ENCODE results near the gene EFCAB14.

DNA sequence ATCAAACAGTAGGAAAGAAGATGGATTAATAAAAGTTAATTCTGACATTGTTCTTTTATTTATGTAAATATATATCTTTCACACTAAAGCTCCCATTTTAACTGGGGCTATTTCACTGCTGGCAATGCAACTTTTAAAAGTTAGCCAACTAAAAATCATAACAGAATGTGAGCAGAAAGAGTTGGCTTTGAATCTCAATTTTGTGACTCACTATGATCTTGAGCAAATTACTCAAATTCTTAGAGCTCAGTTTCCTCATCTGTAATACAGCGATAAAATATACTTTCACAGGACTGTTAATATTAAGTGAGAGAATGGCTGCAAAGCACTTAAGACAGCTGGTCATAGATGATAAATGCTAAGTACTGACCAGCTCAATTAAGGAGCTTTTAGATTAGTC, 10.8 kb downstream of the EFCAB14 start:
- TF ChIP-seq SP1 (IDR thresholded peaks at IDR 0.05), result no peak
- no peak for TF ChIP-seq LEF1 (IDR thresholded peaks at IDR 0.05; ENCODE audit: borderline replicate concordance)
- TF ChIP-seq ELF4 (IDR thresholded peaks at IDR 0.05), result no peak
- TF ChIP-seq CTBP1 (IDR thresholded peaks at IDR 0.05; ENCODE audit: borderline replicate concordance), result no peak
- TF ChIP-seq, protein P1, sequence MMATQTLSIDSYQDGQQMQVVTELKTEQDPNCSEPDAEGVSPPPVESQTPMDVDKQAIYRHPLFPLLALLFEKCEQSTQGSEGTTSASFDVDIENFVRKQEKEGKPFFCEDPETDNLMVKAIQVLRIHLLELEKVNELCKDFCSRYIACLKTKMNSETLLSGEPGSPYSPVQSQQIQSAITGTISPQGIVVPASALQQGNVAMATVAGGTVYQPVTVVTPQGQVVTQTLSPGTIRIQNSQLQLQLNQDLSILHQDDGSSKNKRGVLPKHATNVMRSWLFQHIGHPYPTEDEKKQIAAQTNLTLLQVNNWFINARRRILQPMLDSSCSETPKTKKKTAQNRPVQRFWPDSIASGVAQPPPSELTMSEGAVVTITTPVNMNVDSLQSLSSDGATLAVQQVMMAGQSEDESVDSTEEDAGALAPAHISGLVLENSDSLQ (IDR thresholded peaks at IDR 0.05), result no peak
- no peak for TF ChIP-seq FOXM1 (IDR thresholded peaks at IDR 0.05; ENCODE audit: borderline replicate concordance)
- TF ChIP-seq SUZ12 (IDR thresholded peaks at IDR 0.05), result no peak
- TF ChIP-seq FOXK2 (IDR thresholded peaks at IDR 0.05), result no peak
- TF ChIP-seq TARDBP (IDR thresholded peaks at IDR 0.05), result no peak
- TF ChIP-seq FOXA1 (IDR thresholded peaks at IDR 0.05), result no peak
- no peak for TF ChIP-seq BHLHE40 (IDR thresholded peaks at IDR 0.05; ENCODE audit: borderline replicate concordance)
